Ureter (tissue), 1 donor: ENCODE data around the gene WWOX. TPM values are rescaled to one million over a fixed set of nuclear protein-coding genes. Genes with fewer than 3 reads are reported as not detected.

Experiments
- DNase-seq: peaks from one replicate; pipeline ENCODE4 v3.0.0-alpha.2; 2020; ENCODE audit warnings: low spot score
- total RNA-seq: library from RNA; stranded (reverse); gene quantifications from one replicate; pipeline ENCODE4 v1.2.4, GENCODE V29; 2023
- donor health status: DM: yes; HTN: yes; CAD: no.

WWOX gene
- total RNA-seq, 1 donor from 2014 or later: 23.5 TPM

- no peak for DNase-seq
Observed at GRCh38 chr16:78655331-78656113, 556.1 kb downstream of the WWOX start.

DNA sequence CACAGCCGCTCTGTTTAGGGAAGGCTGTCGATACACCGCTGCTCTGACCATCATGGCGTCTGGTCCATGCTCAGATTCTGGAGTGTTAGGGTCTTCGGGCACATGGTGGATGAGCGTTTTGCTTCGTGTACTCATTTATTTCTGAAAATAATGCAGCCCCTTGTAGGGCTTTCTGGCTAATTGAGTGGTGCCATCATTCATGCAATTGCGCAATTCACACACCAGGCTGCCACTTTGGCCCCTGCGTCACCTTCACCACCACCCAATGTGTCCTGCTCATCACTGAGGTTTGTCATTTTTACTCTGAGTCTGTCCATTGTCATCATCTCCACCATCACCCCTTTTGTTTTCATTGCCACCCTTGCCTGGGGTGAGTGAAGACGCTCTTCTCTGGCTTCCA, 557.4 kb downstream of the WWOX start:
- DNase-seq: no peak

DNA sequence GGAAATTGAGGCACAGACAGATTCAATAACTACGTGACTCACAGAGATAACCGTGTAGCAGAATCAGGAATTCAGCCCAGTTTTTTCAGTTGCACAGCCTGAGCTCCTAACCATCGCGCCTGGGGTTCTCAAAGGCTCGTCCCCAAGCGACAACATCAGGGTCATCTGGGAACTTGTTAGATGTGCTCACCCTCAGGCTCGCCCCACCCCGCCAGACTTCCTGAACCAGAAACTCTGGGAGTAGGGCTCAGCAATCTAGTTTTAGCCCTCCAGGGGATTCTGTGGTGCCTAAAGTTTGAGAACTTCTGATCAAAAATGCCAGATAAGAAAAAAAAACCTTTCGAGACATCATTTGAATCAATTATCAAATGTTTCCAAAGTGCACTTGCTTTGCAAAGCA, 559.8 kb downstream of the WWOX start:
- no peak for DNase-seq

GRCh38 chr16:78659668-78660217, 560.3 kb downstream of the WWOX start:
- no peak for DNase-seq

GRCh38 chr16:78660795-78661194, 561.3 kb downstream of the WWOX start:
- no peak for DNase-seq

- DNase-seq: no peak
Observed at GRCh38 chr16:78663690-78664089, 564.2 kb downstream of the WWOX start.

- no peak for DNase-seq
Observed at GRCh38 chr16:78664811-78665772, 565.6 kb downstream of the WWOX start.

GRCh38 chr16:78666318-78666717, 566.9 kb downstream of the WWOX start:
- DNase-seq: no peak

- DNase-seq: no peak
Observed at GRCh38 chr16:78667675-78668074, 568.2 kb downstream of the WWOX start.

- no peak for DNase-seq
Observed at GRCh38 chr16:78668393-78668792, 568.9 kb downstream of the WWOX start.

DNA sequence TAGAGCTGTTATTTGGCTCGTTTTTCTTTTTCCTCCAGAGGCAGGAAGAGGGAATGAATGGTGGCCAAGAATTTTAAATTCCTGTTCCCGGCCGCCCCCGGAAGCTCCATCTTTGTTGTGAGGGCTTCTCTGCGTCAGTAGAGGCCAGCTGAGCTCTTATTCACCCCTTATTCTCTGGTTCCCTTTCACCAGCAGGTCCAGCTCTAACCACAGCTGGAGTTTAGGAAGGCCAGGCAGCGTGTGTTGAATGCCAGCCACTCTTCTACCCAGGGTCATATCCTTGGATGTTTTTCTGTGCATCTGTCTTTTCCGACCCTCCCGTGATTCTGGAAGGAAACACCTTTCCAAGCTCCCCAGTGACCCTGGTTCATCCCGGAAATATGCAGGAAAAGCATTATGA, 570.5 kb downstream of the WWOX start:
- DNase-seq: no peak

GRCh38 chr16:78672779-78673556, 573.5 kb downstream of the WWOX start:
- DNase-seq: no peak

GRCh38 chr16:78673884-78674283, 574.4 kb downstream of the WWOX start:
- no peak for DNase-seq

- no peak for DNase-seq
Observed at GRCh38 chr16:78675312-78675711, 575.9 kb downstream of the WWOX start.

DNA sequence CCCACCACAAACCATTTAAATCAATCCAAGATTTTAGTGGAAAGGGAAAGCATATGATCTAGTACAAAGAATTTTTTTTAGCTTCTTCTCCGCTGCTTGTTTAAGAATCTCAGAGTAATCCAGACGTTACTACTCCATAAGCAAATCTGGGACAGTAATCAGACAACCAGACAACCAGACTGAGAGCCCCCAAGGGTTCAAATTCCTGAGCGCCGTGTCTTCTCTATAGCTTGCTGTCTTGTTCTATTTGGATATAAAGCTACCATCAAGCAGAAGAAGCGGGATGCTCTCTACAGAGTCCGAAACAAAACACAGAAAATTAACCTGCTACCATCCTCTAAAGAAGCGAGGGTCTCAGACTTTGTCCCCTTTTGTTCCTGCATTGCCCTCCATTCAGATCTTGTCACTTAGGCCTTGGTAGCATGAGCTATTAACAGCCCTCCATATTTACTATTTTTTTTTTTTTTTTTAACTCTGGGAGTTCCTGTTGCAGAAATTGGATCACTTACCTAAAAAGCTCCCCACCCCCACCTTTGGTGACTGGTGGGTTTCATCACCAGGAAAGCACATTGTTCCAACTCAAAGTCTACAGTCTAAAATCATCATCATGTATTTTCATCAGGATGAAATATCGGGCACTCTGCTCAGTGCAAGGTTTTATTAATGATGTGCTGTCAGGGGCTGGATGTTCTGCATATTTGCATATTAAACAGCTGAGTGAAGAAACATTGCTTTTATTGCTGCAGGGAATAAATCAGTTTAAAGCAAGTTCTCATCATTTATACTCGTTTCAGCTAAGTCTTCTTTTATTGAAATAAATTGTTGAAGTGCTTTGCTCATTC, 576.7 kb downstream of the WWOX start:
- no peak for DNase-seq

DNA sequence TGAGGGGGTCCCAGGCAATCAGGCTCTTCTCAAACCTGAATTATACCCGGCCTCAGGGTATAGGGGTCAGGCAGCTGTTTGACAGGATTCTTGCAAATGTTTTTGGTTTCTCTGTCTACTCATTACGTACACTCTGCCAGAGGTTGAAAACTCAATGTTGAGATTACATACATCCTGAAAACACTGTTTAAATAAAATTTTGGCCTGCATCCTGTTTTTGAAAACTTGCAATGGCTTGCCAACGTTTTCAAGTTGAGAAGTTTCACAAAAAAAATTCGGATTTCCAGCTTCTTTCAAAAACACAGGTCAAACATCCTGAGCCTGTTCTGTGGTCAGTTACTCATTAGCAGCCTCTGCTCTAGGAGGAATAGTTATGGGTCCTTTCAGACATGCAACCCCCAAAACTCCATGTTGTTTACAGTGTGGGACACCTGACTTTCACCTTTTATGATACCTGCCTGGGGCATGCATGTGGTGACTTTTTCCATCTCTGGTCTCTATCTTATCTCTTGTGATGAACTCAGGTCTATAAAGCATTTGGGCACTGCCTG, 577.8 kb downstream of the WWOX start:
- no peak for DNase-seq

DNA sequence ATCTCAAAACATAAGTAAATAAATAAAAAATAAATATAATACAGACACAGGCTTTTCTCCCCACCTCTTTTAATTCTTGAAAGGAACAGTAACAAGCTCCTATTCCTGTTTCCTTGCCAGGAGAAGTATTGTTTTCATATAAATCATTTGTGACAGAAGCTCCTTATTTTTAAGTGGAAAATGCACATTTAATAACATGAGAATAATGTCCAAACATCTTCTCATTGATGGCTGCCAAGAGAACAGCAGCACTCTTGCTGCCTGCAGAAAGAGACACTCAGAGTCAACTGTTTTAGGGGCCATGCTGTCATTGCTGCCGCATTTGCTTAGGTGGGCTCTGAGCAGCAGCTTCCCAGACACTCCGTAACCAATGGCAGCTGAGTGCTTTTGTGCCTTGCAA, 580.1 kb downstream of the WWOX start:
- no peak for DNase-seq

DNA sequence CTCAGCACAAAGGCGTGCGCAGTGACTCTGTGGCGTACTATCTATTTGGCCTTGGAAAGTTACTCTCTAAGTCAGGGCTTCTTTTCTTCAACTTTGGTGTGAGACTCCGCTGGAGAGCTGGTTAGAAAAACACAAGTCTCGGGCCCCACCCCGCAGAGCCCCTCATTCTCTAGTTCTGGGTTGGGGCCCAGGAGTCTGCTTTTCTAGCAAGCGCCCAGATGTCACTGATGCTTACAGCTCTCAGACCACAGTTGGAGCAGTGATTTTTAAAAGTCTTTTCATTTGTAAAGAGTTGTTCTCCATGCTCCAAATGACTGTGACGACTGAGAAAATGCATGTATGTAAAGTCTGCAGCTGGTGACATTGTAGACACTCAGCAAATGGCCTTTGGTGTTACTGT, 582.3 kb downstream of the WWOX start:
- no peak for DNase-seq

DNA sequence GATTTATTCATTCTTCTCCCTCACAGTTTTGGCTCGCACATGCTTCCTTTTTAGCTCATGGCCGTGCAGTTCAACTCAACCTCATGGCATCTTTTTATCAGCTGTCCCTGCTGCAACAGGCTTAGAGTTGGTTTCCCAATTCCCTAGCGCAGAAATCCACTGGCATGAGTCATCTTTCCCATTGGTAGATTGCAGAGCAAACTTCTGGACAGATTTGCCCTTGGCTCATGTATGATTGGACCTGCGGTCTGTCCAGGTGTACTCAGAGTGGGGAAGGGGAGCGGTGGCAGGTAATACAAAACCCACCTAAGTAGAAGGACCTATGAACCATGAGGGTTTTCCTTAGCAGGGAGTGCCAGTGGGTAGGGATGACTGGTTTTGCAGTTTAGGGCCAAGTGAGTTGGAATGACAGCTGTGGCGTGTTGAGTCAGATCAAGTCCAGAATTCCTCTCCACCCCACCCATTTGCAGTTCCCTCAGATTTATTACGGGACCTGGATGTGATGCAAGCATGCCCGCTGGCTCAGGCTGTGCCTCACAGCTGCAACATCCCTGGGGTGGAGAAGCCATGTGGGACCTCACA, 584.7 kb downstream of the WWOX start:
- no peak for DNase-seq
